Inferior parietal cortex (tissue), 1 donor: ENCODE data around the gene L3MBTL3.
"Not testable (repeated sequence)": the region's sequence is repeated elsewhere in the genome, so short reads cannot be mapped to it uniquely, and the experiment has no call there.

Source experiments
- DNase-seq: peaks from one replicate; pipeline ENCODE4 v3.0.0-alpha.2; 2016; ENCODE audit errors: extremely low spot score

The L3MBTL3 gene

GRCh38 chr6:130138116-130138908, 119.9 kb downstream of the L3MBTL3 start:
- DNase-seq = no peak

GRCh38 chr6:130138909-130139242, 120.5 kb downstream of the L3MBTL3 start:
- DNase-seq = no peak

GRCh38 chr6:130140084-130140483, 121.7 kb downstream of the L3MBTL3 start:
- no peak for DNase-seq

- DNase-seq = no peak
These were observed 125.3 kb downstream of the L3MBTL3 start for GRCh38 chr6:130143709-130144108.

GRCh38 chr6:130147111-130147510, 128.7 kb downstream of the L3MBTL3 start:
- DNase-seq = no peak

- no peak for DNase-seq
These were observed 129.8 kb downstream of the L3MBTL3 start for GRCh38 chr6:130148181-130148580.

- DNase-seq = not testable (repeated sequence)
These were observed 130.6 kb downstream of the L3MBTL3 start for GRCh38 chr6:130149016-130149415.

GRCh38 chr6:130150906-130151305, 132.5 kb downstream of the L3MBTL3 start:
- DNase-seq = no peak

GRCh38 chr6:130152908-130153510, 134.6 kb downstream of the L3MBTL3 start:
- no peak for DNase-seq

- no peak for DNase-seq
These were observed 138.5 kb downstream of the L3MBTL3 start for GRCh38 chr6:130156908-130157307.

GRCh38 chr6:130158056-130158455, 139.7 kb downstream of the L3MBTL3 start:
- DNase-seq = no peak

- no peak for DNase-seq
These were observed 140.2 kb downstream of the L3MBTL3 start for GRCh38 chr6:130158548-130158947.

- no peak for DNase-seq
These were observed 141.6 kb downstream of the L3MBTL3 start for GRCh38 chr6:130159956-130160355.

GRCh38 chr6:130161683-130162404, 143.5 kb downstream of the L3MBTL3 start:
- DNase-seq = no peak

GRCh38 chr6:130162421-130162820, 144.0 kb downstream of the L3MBTL3 start:
- no peak for DNase-seq

GRCh38 chr6:130163266-130163665, 144.9 kb downstream of the L3MBTL3 start:
- DNase-seq = no peak

- DNase-seq = no peak
These were observed 145.9 kb downstream of the L3MBTL3 start for GRCh38 chr6:130164251-130164650.

- no peak for DNase-seq
These were observed 149.3 kb downstream of the L3MBTL3 start for GRCh38 chr6:130167655-130168054.

- DNase-seq = not testable (repeated sequence)
These were observed 151.8 kb downstream of the L3MBTL3 start for GRCh38 chr6:130170160-130170559.

GRCh38 chr6:130173377-130174004, 155.1 kb downstream of the L3MBTL3 start:
- DNase-seq = not testable (repeated sequence)

- no peak for DNase-seq
These were observed 158.0 kb downstream of the L3MBTL3 start for GRCh38 chr6:130176378-130176777.

GRCh38 chr6:130178692-130179091, 160.3 kb downstream of the L3MBTL3 start:
- no peak for DNase-seq
